ENCODE results near the gene SLC9A9.

The SLC9A9 gene

DNA sequence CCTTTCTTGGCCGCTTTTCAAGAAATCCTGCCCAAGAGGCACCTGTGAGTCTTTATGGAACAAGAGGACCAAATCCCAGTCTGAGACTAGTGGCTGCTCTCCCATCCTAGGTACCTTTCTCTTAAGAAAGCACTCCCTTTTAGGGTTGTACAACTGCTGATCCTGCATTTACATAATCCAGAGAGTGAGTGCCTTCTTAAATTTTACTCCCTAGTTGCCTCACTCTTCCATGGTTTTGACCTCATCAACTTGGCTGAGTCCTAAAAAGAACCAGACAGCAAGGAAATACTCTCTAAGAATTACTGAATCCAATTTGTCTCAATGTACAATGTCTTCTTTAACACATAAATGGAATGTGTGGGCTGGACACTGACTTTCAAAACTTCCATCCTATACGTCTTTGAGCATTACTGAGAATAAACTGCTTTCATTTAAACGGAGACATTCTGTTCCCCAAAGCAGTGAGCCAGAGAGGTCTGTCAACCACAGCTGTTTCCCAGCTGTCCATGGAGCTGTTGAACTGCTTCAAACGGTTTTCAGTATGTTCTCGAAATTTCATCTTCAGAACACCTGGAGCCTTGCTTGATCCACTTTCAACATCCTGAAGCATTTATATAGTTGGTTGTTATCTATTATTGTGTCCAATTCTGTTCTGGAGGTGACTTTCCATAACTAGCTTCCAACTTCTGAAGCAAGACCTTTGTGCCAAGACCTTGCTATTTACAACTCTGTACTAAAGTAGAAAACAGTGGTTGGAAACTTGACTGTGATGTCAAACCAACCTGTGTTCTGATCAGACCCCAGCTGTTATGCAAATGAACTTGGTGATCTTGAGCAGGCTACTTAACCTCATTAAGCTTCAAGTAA lies 179.1 kb downstream of the SLC9A9 start:
- Histone ChIP-seq H3K4me3 (ENCODE audit: low read length) (no peak overlapping the region), H3K4me2 (ENCODE audit: low read length) (no peak overlapping the region), H2AFZ (ENCODE audit: low read depth, low read length) (no peak overlapping the region), H3K36me3 (replicated peaks; ENCODE audit: low read depth, low read length) (no peaks in the 10 kb centered on the region), H3K9ac (ENCODE audit: low read length) (no peak overlapping the region), H3K9me3 (ENCODE audit: insufficient read depth, low read length) (no peaks in the 10 kb centered on the region), H3K79me2 (ENCODE audit: low read length) (no peaks in the 10 kb centered on the region), H3K4me1 (ENCODE audit: low read length) (peaks cover 5% of the 10 kb centered on the region), H3K27me3 (ENCODE audit: low read depth, low read length) (no peaks in the 10 kb centered on the region), H3K27ac (ENCODE audit: low read length) (no peak overlapping the region), H4K20me1 (ENCODE audit: insufficient read depth, low read length) (no peaks in the 10 kb centered on the region)
- no peak for TF ChIP-seq EZH2phosphoT487 (IDR thresholded peaks at IDR 0.05; ENCODE audit: low read depth)
- TF ChIP-seq, protein P1, sequence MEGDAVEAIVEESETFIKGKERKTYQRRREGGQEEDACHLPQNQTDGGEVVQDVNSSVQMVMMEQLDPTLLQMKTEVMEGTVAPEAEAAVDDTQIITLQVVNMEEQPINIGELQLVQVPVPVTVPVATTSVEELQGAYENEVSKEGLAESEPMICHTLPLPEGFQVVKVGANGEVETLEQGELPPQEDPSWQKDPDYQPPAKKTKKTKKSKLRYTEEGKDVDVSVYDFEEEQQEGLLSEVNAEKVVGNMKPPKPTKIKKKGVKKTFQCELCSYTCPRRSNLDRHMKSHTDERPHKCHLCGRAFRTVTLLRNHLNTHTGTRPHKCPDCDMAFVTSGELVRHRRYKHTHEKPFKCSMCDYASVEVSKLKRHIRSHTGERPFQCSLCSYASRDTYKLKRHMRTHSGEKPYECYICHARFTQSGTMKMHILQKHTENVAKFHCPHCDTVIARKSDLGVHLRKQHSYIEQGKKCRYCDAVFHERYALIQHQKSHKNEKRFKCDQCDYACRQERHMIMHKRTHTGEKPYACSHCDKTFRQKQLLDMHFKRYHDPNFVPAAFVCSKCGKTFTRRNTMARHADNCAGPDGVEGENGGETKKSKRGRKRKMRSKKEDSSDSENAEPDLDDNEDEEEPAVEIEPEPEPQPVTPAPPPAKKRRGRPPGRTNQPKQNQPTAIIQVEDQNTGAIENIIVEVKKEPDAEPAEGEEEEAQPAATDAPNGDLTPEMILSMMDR (IDR thresholded peaks at IDR 0.05; ENCODE audit: low read depth, low read length) = no peak

DNA sequence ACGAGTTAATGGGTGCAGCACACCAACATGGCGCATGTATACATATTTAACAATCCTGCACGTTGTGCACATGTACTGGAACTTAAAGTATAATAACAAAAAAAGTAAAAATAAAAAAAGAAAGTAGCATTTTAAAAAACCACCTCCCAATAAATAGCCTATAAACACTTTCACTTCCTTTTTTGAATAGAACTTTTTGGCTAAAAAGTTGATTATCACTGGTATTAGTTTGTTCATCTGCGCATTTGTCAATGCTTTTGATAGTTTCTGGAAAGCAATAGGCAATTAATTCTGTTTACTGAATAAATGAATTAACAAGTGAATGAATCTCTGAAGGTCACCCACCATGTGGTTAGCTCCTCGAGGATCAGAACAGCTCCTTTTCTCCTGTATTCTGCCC lies 179.9 kb downstream of the SLC9A9 start:
- Histone ChIP-seq H4K20me1 (ENCODE audit: insufficient read depth, low read length) (no peaks in the 10 kb centered on the region), H3K4me2 (ENCODE audit: low read length) (no peak overlapping the region), H3K9me3 (ENCODE audit: insufficient read depth, low read length) (no peaks in the 10 kb centered on the region), H3K27ac (ENCODE audit: low read length) (no peak overlapping the region), H3K4me1 (ENCODE audit: low read length) (no peaks in the 10 kb centered on the region), H2AFZ (ENCODE audit: low read depth, low read length) (no peak overlapping the region), H3K36me3 (replicated peaks; ENCODE audit: low read depth, low read length) (no peaks in the 10 kb centered on the region), H3K9ac (ENCODE audit: low read length) (no peak overlapping the region), H3K27me3 (ENCODE audit: low read depth, low read length) (no peaks in the 10 kb centered on the region), H3K4me3 (ENCODE audit: low read length) (no peak overlapping the region), H3K79me2 (ENCODE audit: low read length) (no peaks in the 10 kb centered on the region)
- TF ChIP-seq EZH2phosphoT487 (IDR thresholded peaks at IDR 0.05; ENCODE audit: low read depth) = no peak
- TF ChIP-seq, protein P1 (IDR thresholded peaks at IDR 0.05; ENCODE audit: low read depth, low read length) = no peak

DNA sequence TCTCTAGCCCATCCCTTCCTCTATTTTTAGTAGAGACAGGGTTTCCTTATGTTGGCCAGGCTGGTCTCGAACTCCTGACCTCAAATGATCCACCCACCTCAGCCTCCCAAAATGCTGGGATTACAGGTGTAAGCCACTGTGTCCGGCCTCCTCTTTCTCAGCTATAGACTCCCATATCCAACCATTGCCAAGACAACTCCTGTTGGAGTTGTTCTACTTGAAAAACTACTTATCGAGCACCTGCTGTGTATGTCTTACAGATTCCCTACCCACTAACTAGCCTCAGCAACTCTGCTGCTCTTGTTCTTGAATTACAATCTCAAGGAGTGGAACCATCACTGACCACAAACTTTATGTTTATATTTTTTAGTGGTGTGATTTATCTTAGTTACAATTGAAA lies 186.6 kb downstream of the SLC9A9 start:
- H4K20me1 ChIP-seq (ENCODE audit: insufficient read depth, low read length) = no peaks in the 10 kb centered on the region
- H3K4me1 ChIP-seq (ENCODE audit: low read length) = no peaks in the 10 kb centered on the region
- TF ChIP-seq EZH2phosphoT487 (IDR thresholded peaks at IDR 0.05; ENCODE audit: low read depth) = no peak
- TF ChIP-seq, protein P1 (IDR thresholded peaks at IDR 0.05; ENCODE audit: low read depth, low read length) = no peak
- H3K9me3 ChIP-seq (ENCODE audit: insufficient read depth, low read length) = no peaks in the 10 kb centered on the region
- no peaks in the 10 kb centered on the region for H3K79me2 ChIP-seq (ENCODE audit: low read length)
- H3K27me3 ChIP-seq (ENCODE audit: low read depth, low read length) = no peaks in the 10 kb centered on the region
- H3K9ac ChIP-seq (ENCODE audit: low read length) = no peak overlapping the region
- no peak overlapping the region for H2AFZ ChIP-seq (ENCODE audit: low read depth, low read length)
- H3K4me3 ChIP-seq (ENCODE audit: low read length) = no peak overlapping the region
- no peak overlapping the region for H3K4me2 ChIP-seq (ENCODE audit: low read length)
- H3K36me3 ChIP-seq (replicated peaks; ENCODE audit: low read depth, low read length) = no peaks in the 10 kb centered on the region
- H3K27ac ChIP-seq (ENCODE audit: low read length) = no peak overlapping the region

DNA sequence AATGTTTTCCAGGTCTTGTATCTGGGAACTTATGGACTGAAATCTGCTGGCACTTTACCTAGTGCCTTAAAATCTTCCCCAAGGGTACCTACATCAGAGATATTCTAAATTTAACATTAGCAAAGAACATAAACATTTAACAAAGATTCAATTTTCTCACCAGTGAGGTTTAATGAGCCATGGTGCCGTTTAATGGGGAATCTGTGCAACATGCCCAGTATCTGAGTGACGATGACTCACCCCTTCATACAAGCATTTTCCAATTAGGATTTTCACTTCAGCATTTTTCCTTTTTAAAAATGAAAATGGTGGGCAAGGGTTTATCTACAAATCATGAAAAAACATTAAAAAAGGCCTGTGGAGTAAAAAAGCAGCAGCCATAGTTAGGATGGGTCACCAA lies 189.4 kb downstream of the SLC9A9 start:
- no peak overlapping the region for H3K27ac ChIP-seq (ENCODE audit: low read length)
- no peaks in the 10 kb centered on the region for H3K9me3 ChIP-seq (ENCODE audit: insufficient read depth, low read length)
- no peaks in the 10 kb centered on the region for H4K20me1 ChIP-seq (ENCODE audit: insufficient read depth, low read length)
- H3K4me1 ChIP-seq (ENCODE audit: low read length) = no peaks in the 10 kb centered on the region
- no peaks in the 10 kb centered on the region for H3K36me3 ChIP-seq (replicated peaks; ENCODE audit: low read depth, low read length)
- TF ChIP-seq EZH2phosphoT487 (IDR thresholded peaks at IDR 0.05; ENCODE audit: low read depth) = no peak
- TF ChIP-seq, protein P1 (IDR thresholded peaks at IDR 0.05; ENCODE audit: low read depth, low read length) = no peak
- H3K9ac ChIP-seq (ENCODE audit: low read length) = no peak overlapping the region
- H3K4me2 ChIP-seq (ENCODE audit: low read length) = no peak overlapping the region
- H3K4me3 ChIP-seq (ENCODE audit: low read length) = no peak overlapping the region
- no peaks in the 10 kb centered on the region for H3K27me3 ChIP-seq (ENCODE audit: low read depth, low read length)
- no peak overlapping the region for H2AFZ ChIP-seq (ENCODE audit: low read depth, low read length)
- no peaks in the 10 kb centered on the region for H3K79me2 ChIP-seq (ENCODE audit: low read length)
